HG02642 (cell line): Measurements from ENCODE around the gene PRKG1.
"Not testable (repeated sequence)": the region's sequence is repeated elsewhere in the genome, so short reads cannot be mapped to it uniquely, and the experiment has no call there.

Experiments
- ATAC-seq: cut with Tn5 transposase; IDR thresholded peaks from one replicate; pipeline ENCODE4 v1.9.1; 2021; ENCODE audit warnings: mild to moderate bottlenecking; ENCODE audit not compliant: unreplicated experiment, poor library complexity

The PRKG1 gene

DNA sequence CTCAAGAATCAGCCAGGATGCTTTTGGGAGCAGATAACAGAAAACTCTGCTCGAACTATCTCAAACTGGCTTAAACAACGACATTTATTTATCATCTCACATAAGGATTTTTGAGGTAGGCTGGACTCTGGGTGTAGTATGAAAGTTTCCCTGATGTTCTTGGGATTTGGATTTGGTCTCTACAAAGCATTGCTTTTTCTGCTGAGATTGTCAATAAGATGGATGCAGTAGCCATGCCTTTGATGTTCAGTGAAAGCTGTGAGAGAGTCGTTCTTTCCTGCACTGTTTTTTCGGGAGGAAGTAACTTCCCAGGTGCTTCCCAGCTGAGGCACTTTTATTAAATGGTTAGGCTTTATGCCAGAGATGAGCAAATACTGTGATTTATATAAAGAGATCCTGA is 181.1 kb downstream of the PRKG1 start:
- no peak for ATAC-seq

DNA sequence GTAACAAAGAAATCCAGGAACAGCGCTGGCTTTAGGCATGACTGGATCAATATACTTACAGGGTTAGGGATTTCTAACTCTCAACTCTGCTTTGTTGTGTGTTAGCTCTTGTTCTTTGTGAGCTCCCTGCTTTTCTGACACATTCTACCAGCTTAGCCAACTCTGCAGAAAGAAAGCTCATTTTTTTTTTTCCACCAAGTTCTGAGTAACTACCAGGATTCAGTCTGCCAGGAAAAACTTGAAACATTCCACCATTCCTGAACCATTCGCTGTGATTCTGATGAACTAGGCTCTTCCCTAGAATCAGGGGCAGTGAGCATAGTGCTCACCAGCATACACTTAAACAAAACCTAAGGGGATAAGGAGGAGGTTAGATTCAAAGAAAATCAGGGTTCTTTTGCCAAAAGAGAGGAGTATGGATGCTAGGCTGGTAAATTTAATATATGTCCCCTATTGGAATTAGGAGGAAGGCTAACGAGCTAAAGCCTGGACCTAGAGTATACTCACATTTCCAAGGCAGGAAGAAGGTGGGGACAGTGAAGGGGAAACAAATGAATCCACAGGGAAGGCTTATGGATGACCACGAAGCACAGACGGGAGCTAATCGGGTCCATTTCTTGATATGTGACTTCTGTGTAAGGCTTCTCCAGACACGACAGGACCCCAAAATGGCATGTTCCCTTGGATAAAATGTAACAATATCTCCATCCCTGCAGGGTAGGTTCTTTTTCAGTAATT is 183.4 kb downstream of the PRKG1 start:
- no peak for ATAC-seq

- ATAC-seq, result no peak
Observed at GRCh38 chr10:51260376-51260775, 186.1 kb downstream of the PRKG1 start.

DNA sequence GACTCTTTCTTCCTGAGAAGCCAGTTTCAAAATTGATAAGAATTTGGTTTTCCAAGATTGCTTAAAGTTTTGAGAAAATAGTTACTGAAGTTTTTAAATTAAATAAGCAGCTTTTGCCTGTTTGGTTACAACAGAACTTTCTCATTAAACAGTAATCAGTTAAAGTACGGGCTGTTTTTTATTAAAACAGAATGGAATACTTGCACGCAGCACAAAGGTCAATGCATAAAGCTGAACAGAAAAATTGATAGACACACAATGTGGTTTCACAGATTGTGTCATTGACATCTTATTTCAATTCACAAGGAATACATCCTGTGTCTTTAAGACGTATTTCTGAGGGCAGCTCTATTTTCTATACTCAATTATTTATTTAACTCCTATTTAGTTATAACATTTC is 192.2 kb downstream of the PRKG1 start:
- ATAC-seq, result no peak

DNA sequence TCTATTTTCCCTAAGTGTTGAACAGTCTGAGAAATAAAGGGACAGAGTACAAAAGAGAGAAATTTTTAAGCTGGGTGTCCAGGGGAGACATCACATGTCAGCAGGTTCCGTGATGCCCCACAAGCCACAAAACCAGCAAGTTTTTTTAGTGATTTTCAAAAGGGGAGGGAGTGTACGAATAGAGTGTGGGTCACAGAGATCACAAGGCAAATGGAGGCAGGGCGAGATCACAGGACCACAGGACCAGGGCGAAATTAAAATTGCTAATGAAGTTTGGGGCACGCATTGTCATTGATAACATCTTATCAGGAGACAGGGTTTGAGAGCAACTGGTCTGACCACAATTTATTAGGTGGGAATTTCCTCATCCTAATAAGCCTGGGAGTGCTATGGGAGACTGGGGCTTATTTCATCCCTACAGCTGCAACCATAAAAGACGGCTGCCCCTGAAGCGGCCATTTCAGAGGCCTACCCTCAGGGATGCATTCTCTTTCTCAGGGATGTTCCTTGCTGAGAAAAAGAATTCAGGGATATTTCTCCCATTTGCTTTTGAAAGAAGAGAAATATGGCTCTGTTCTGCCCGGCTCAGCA is 193.8 kb downstream of the PRKG1 start:
- ATAC-seq, result not testable (repeated sequence)

DNA sequence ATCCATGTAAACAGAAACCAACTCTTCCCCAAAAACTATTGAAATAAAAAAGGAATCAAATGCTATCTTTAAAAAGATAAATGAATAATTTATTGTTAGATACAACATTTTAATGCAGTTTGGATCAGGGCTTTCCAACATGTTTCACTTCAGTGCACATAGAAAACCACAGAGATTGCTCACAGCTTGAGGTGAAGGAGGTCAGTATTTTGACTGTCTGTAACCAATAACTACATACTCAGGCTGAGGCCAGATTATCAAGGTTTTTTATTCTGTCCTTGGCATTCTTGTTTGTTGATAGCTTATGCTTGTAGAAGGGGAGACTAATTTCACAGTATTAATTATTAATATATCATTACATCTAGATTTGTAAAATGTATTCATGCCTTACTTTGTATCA is 195.5 kb downstream of the PRKG1 start:
- ATAC-seq, result no peak

GRCh38 chr10:51270936-51271530 is 196.7 kb downstream of the PRKG1 start:
- ATAC-seq, result no peak

DNA sequence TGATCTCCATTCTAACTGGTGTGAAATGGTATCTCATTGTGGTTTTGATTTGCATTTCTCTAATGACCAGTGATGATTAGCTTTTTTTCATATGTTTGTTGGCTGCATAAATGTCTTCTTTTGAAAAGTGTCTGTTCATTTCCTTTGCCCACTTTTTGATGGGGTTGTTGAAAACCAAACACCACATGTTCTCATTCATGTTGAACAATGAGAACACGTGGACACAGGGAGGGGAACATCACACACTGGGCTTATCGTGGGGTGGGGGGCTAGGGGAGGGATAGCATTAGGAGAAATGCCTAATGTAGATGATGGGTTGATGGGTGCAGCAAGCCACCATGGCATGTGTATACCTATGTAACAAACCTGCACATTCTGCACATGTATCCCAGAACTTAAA is 197.8 kb downstream of the PRKG1 start:
- not testable (repeated sequence) for ATAC-seq

DNA sequence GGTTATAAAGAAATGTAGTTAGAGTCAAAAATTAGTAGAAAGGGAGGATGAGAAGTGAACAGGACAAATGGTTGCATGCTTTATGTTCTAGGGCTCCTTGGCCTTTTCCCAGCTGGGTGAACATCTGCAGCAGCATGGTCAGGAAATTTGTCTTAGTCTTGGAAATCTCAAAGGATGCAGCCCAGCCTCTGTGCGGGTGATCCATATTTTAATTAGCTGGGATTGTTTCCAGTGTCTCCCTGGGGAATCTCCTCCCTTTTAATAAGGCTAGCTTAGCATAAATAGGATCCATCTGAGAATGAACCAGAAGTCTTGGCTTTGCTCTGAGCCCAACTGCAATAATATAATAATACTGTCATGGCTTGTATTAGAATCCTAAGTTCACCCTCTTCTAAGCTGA is 198.3 kb downstream of the PRKG1 start:
- no peak for ATAC-seq

GRCh38 chr10:51273574-51273973 is 199.3 kb downstream of the PRKG1 start:
- ATAC-seq, result no peak

- ATAC-seq, result not testable (repeated sequence)
Observed at GRCh38 chr10:51276097-51276496, 201.8 kb downstream of the PRKG1 start.

GRCh38 chr10:51281387-51281786 is 207.1 kb downstream of the PRKG1 start:
- ATAC-seq, result not testable (repeated sequence)

DNA sequence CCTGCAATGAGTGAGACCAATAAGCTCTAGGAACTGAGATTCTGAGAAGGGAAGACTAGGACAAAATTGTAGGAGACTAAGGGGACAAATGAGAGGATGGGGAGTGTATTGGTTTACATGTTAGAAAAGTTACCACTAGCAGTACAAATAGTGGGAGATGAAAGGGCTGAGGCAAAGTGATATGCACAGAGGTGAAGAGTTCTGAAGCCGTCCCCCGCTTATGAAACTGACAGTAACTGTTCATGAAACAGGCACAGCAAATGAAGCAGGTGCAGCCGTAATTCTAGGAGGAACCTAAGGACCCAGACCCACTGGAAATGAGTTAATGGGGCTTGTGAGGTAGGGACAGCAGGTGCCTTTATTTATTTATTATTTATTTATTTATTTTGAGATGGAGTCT is 211.3 kb downstream of the PRKG1 start:
- no peak for ATAC-seq

- no peak for ATAC-seq
Observed at GRCh38 chr10:51288511-51288910, 214.2 kb downstream of the PRKG1 start.

DNA sequence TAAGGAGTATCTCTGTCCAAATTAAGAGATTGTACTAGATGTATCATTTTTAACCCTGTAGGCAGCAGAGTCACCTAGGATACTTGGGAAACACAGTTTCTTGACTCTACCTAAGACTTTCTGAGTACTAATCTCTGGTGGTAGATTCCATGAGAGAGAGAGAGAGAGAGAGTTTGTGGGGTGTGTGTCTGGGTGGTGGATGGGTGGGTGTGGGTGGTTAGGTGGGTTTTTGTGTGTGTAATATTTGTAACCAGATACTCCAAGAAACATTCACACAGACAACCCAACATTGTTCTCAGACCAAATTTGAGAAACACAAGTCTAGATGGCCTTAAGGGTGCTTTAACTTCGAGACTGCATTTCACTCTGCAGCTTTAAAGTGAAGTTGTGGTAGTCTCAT is 215.2 kb downstream of the PRKG1 start:
- no peak for ATAC-seq

DNA sequence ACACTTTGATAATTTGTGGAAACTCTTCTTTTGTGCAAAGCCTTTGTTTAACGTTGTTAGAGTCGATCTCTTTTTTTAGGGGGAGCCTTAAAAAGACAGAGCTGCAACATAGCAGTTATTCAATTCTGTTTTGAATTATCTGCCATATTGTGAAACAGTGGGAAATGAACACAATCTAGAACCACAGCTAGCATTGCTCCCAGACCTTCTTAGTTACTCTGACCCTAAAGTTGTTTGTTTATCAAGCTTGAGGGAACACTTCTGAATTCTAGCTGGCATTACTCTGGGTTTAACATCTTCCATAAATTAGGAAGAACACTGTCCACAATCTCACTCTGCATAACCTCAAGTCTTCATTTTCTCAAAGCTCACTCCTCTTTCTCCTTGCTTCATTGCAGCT is 217.7 kb downstream of the PRKG1 start:
- no peak for ATAC-seq

GRCh38 chr10:51297438-51297837 is 223.2 kb downstream of the PRKG1 start:
- no peak for ATAC-seq

- no peak for ATAC-seq
Observed at GRCh38 chr10:51300617-51301304, 226.5 kb downstream of the PRKG1 start.

DNA sequence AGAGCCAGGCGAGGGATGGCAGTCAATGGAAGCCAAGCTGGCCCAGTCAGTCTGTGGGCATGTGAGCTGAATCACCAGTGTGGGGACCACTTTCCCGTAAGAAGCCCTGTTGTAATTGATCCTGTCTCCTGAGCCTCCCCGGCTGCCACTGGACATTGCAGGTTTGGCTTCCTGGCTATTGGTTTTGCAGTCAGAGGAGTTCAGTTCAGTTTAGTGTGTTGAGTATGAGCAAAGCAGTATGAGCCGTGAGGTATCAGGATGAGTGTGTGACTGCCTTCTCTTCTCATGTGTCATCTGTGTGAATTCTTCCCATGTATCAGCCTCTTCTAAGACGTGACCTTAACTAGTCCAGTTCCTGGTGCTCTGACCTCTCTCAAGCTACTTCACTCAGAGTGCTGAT is 227.4 kb downstream of the PRKG1 start:
- no peak for ATAC-seq

GRCh38 chr10:51302316-51302715 is 228.0 kb downstream of the PRKG1 start:
- no peak for ATAC-seq

DNA sequence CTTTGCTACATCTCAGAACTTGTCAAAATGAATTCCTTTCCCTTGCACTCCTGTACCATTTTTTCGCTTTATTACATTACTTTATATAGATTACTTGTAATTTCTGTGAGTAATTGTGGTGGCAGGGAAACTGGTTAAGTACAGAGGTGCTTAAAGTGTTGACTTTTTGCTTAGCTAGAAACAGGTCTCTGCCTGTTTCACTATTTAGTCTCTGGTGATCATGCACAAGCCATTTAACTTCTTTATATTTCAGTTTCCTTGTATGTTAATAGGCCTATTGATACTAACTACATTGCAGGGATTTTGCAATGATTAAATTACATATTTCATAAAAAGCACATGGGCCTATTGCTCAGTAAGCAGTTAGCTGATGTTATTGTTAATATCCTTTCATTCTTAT is 233.8 kb downstream of the PRKG1 start:
- ATAC-seq, result no peak
